OCI-LY1 (cell line): ENCODE results near the gene PSPH.
"Not testable (repeated sequence)": the region's sequence is repeated elsewhere in the genome, so short reads cannot be mapped to it uniquely, and the experiment has no call there.

Experiments
- EZH2 ChIP-seq: fragments of 200-600 bp; sonication (generic), shearing (Covaris generic); IDR thresholded peaks from 2 replicates; pipeline ENCODE4 v1.8.0; 2017; ENCODE audit warnings: borderline replicate concordance, mixed run types, mild to moderate bottlenecking, antibody characterized with exemption, low read length, moderate library complexity, mixed read lengths
- TF ChIP-seq, protein P1 (sequence below): fragments of 200-600 bp; sonication (generic), shearing (Covaris generic); IDR thresholded peaks from 2 replicates; pipeline ENCODE4 v1.5.1; 2017; ENCODE audit warnings: mild to moderate bottlenecking, antibody characterized with exemption, low read length, moderate library complexity, mixed read lengths

DNA sequence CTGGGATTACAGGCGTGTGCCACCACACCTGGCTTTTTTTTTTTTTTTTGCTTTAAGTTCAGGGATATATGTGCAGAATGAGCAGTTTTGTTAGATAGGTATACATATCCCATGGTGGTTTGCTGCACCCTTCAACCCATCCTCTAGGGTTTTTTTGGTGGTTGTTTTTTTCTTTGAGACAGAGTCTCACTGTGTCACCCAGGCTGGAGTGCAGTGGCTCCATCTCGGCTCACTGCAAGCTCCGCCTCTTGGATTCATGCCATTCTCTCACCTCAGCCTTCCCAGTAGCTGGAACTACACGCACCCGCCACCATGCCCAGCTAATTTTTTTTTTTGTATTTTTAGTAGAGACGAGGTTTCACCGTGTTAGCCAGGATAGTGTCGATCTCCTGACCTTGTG lies 2.5 kb downstream of the PSPH start:
- TF ChIP-seq, protein P1, sequence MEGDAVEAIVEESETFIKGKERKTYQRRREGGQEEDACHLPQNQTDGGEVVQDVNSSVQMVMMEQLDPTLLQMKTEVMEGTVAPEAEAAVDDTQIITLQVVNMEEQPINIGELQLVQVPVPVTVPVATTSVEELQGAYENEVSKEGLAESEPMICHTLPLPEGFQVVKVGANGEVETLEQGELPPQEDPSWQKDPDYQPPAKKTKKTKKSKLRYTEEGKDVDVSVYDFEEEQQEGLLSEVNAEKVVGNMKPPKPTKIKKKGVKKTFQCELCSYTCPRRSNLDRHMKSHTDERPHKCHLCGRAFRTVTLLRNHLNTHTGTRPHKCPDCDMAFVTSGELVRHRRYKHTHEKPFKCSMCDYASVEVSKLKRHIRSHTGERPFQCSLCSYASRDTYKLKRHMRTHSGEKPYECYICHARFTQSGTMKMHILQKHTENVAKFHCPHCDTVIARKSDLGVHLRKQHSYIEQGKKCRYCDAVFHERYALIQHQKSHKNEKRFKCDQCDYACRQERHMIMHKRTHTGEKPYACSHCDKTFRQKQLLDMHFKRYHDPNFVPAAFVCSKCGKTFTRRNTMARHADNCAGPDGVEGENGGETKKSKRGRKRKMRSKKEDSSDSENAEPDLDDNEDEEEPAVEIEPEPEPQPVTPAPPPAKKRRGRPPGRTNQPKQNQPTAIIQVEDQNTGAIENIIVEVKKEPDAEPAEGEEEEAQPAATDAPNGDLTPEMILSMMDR: not testable (repeated sequence)
- TF ChIP-seq EZH2: not testable (repeated sequence)
